Calu3 (cell line): Measurements from ENCODE around the gene KANSL3. TPM values are rescaled to one million over a fixed set of nuclear protein-coding genes. Genes with fewer than 3 reads are reported as not detected.

ENCODE experiments used
- BruUV-seq: library from RNA; stranded (reverse); fragments of 400-500 nt; replicated peaks from 2 replicates; lab custom pipeline; 2021; lab: Mats Ljungman, UMichigan
- CTCF ChIA-PET: fragments of 300-600 bp; sonication (Branson Sonifier 250); formaldehyde crosslinking; loops from one replicate; lab custom pipeline; 2022; ENCODE audit warnings: antibody characterized with exemption; lab: Charles Lee
- DNase-seq: peaks from one replicate; pipeline ENCODE4 v3.0.0; 2022
- H3K27ac Mint-ChIP-seq: one replicate; pipeline ENCODE4 v1.8.0; 2022; ENCODE audit warnings: mixed read lengths; ENCODE audit not compliant: unreplicated experiment
- H3K27me3 Mint-ChIP-seq: one replicate; pipeline ENCODE4 v1.8.0; 2022; ENCODE audit warnings: mixed read lengths; ENCODE audit not compliant: unreplicated experiment
- H3K36me3 Mint-ChIP-seq: one replicate; pipeline ENCODE4 v1.8.0; 2022; ENCODE audit warnings: mild to moderate bottlenecking, moderate library complexity, mixed read lengths; ENCODE audit not compliant: insufficient read depth, unreplicated experiment
- H3K4me1 Mint-ChIP-seq: one replicate; pipeline ENCODE4 v1.8.0; 2022; ENCODE audit warnings: mild to moderate bottlenecking, low read depth, mixed read lengths; ENCODE audit not compliant: unreplicated experiment
- H3K4me3 Mint-ChIP-seq: one replicate; pipeline ENCODE4 v1.8.0; 2022; ENCODE audit warnings: mild to moderate bottlenecking, low read depth, moderate library complexity, mixed read lengths; ENCODE audit not compliant: unreplicated experiment
- H3K9me3 Mint-ChIP-seq: one replicate; pipeline ENCODE4 v1.8.0; 2022; ENCODE audit warnings: low read depth, mixed read lengths; ENCODE audit not compliant: unreplicated experiment
- intact Hi-C: fragments of 100-400 bp; cut with micrococcal nuclease; formaldehyde crosslinking; loops from one replicate; pipeline ENCODE4 v1.10.0; 2022; ENCODE audit not compliant: unreplicated experiment
- total RNA-seq: library from RNA; stranded (reverse); gene quantifications from 2 replicates; pipeline ENCODE4 v1.2.3, GENCODE V29; 2022
- TF ChIP-seq, protein P1 (sequence below): fragments of 200-600 bp; IDR thresholded peaks from one replicate; pipeline ENCODE4 v1.8.0; 2022; ENCODE audit warnings: antibody characterized with exemption; ENCODE audit not compliant: unreplicated experiment

KANSL3 gene
- total RNA-seq, 1 experiment from 2014 or later = 39.6 TPM

DNA sequence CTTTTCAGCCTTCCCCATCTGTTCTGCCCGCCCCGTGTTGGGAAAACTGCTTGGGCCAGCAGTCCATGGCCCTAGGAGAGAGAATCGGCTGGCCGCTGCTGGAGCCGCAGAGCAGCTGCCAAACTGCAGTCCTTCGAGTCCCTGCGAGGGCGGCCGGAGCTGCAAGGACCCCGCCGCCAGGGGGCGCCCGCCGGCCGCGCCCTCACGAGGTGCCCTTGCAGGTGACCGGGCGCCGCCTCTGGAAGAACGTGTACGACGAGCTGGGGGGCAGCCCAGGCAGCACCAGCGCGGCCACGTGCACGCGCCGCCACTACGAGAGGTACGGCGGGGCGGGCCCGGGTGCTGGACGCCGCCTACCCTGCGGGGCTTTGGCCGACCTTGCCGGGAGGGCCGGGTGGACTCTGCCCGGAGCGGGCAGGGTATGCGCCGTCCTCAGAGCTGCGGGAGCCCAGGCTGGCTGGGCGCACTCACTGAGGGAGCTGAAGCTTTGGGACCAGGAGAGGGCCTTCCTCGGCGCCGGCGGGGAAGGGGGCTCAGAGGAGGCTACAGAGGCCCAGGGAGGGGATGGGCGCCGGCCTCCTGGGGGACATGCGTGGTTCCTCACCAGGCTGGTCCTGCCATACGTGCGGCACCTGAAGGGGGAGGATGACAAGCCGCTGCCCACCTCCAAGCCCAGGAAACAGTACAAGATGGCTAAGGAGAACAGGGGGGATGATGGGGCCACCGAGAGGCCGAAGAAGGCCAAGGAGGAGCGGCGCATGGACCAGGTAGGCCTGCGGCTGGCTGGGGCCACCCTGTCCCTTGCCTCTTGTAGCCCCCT lies 87.9 kb downstream of the KANSL3 start:
- H3K4me1 Mint-ChIP-seq = peaks cover 8% of the 10 kb centered on the region
- peaks cover 21% of the 10 kb centered on the region for H3K36me3 Mint-ChIP-seq
- CTCF ChIA-PET = interaction anchor here (0.7 to 1.3 kb wide), 12 partner anchors 9 to 1161 kb away, joined by 3 to 25 read pairs (median 4); partner anchors contain the start of gene ANKRD39
- no peaks in the 10 kb centered on the region for H3K9me3 Mint-ChIP-seq
- TF ChIP-seq, protein P1, sequence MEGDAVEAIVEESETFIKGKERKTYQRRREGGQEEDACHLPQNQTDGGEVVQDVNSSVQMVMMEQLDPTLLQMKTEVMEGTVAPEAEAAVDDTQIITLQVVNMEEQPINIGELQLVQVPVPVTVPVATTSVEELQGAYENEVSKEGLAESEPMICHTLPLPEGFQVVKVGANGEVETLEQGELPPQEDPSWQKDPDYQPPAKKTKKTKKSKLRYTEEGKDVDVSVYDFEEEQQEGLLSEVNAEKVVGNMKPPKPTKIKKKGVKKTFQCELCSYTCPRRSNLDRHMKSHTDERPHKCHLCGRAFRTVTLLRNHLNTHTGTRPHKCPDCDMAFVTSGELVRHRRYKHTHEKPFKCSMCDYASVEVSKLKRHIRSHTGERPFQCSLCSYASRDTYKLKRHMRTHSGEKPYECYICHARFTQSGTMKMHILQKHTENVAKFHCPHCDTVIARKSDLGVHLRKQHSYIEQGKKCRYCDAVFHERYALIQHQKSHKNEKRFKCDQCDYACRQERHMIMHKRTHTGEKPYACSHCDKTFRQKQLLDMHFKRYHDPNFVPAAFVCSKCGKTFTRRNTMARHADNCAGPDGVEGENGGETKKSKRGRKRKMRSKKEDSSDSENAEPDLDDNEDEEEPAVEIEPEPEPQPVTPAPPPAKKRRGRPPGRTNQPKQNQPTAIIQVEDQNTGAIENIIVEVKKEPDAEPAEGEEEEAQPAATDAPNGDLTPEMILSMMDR = peak; percentile 96
- peak; percentile 95 for DNase-seq
- intact Hi-C loops = loop anchor here (5.0 to 10.0 kb wide), 2 partner anchors 32 to 265 kb away; partner anchors contain the start of gene CNNM3
- no peaks in the 10 kb centered on the region for H3K27me3 Mint-ChIP-seq
- peak overlapping the region; percentile 44 for H3K4me3 Mint-ChIP-seq
- no TSS peak for BruUV-seq
- no peak overlapping the region for H3K27ac Mint-ChIP-seq

- BruUV-seq = no TSS peak
- H3K9me3 Mint-ChIP-seq = no peaks in the 10 kb centered on the region
- TF ChIP-seq, protein P1 = no peak
- H3K27me3 Mint-ChIP-seq = no peaks in the 10 kb centered on the region
- no peak overlapping the region for H3K4me3 Mint-ChIP-seq
- no peak overlapping the region for H3K27ac Mint-ChIP-seq
- intact Hi-C loops = loop anchor here (5.0 kb wide), 1 partner anchor 33 kb away; no protein-coding TSS in a partner anchor
- no peak for DNase-seq
- H3K4me1 Mint-ChIP-seq = peaks cover under 1% of the 10 kb centered on the region
- peaks cover 14% of the 10 kb centered on the region for H3K36me3 Mint-ChIP-seq
- CTCF ChIA-PET = interaction anchor here (0.7 to 1.3 kb wide), 8 partner anchors 8 to 1160 kb away, joined by 3 to 25 read pairs (median 4); no protein-coding TSS in a partner anchor
Measured at GRCh38 chr2:96549466-96549785, 88.7 kb downstream of the KANSL3 start.

GRCh38 chr2:96548558-96549465 lies 89.3 kb downstream of the KANSL3 start:
- peaks cover 13% of the 10 kb centered on the region for H3K36me3 Mint-ChIP-seq
- DNase-seq = no peak
- no peaks in the 10 kb centered on the region for H3K27me3 Mint-ChIP-seq
- TF ChIP-seq, protein P1 = no peak
- BruUV-seq = no TSS peak
- no peak overlapping the region for H3K4me3 Mint-ChIP-seq
- H3K27ac Mint-ChIP-seq = no peak overlapping the region
- no peaks in the 10 kb centered on the region for H3K9me3 Mint-ChIP-seq
- H3K4me1 Mint-ChIP-seq = no peaks in the 10 kb centered on the region
- CTCF ChIA-PET = interaction anchor here (1.3 kb wide), 1 partner anchor 8 kb away, joined by 3 read pairs; no protein-coding TSS in a partner anchor
- intact Hi-C loops = loop anchor here (5.0 kb wide), 1 partner anchor 33 kb away; no protein-coding TSS in a partner anchor

- H3K4me1 Mint-ChIP-seq = no peaks in the 10 kb centered on the region
- BruUV-seq = no TSS peak
- H3K4me3 Mint-ChIP-seq = no peak overlapping the region
- intact Hi-C loops = loop anchor here (5.0 kb wide), 1 partner anchor 35 kb away; no protein-coding TSS in a partner anchor
- CTCF ChIA-PET = interaction anchor here (1.3 kb wide), 1 partner anchor 9 kb away, joined by 3 read pairs; no protein-coding TSS in a partner anchor
- H3K27me3 Mint-ChIP-seq = no peaks in the 10 kb centered on the region
- H3K9me3 Mint-ChIP-seq = no peaks in the 10 kb centered on the region
- no peak overlapping the region for H3K27ac Mint-ChIP-seq
- peaks cover 13% of the 10 kb centered on the region for H3K36me3 Mint-ChIP-seq
- no peak for DNase-seq
- TF ChIP-seq, protein P1 = no peak
Measured at GRCh38 chr2:96547731-96548171, 90.4 kb downstream of the KANSL3 start.
